HG02938 (cell line): ENCODE results near the gene GABRA4.

Experiments used
- ATAC-seq: cut with Tn5 transposase; IDR thresholded peaks from one replicate; pipeline ENCODE4 v1.9.1; 2021; ENCODE audit warnings: mild to moderate bottlenecking, moderate library complexity; ENCODE audit not compliant: unreplicated experiment

GABRA4 gene

GRCh38 chr4:46931981-46932380, 61.4 kb downstream of the GABRA4 start:
- peak; percentile 81 for ATAC-seq

DNA sequence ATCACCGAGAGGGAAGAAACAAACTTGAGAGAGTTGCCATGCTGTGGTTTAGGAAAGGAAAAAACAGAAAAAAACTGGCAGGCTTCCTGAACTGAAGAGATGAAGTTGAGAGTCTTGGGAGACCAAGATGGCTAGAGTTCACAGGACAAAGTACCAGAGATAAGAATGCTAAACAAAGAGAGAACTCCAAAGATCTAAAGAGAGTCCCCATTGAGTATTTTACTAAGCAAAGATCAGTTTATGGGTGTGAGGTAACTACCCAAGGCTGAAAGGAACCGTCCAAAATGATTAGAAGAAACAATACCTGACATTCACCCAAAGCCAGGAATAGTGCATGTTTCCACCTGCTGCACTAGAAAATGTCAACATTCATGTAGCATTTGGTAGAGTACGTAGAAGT, 62.5 kb downstream of the GABRA4 start:
- no peak for ATAC-seq

GRCh38 chr4:46927201-46927600, 66.2 kb downstream of the GABRA4 start:
- ATAC-seq, result no peak

GRCh38 chr4:46924789-46925529, 68.4 kb downstream of the GABRA4 start:
- no peak for ATAC-seq

DNA sequence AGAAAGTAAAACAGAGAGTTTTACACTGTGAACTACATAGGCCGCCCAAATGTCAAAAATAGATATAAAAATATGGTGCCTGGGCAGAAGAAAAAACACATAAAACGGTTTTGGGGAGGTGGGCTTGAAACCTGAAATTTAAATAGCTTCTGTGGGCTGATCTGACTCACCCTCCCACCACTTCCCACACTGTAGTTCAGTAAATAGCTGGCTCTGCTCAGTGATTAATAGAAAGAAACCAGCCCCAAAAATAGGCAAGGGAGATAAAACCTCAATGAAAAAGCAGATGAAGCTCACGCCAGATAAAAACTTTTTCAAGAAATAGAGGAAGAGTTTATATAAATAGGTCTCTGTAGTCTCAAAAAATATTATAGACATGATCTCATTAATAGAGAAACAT, 71.2 kb downstream of the GABRA4 start:
- no peak for ATAC-seq

DNA sequence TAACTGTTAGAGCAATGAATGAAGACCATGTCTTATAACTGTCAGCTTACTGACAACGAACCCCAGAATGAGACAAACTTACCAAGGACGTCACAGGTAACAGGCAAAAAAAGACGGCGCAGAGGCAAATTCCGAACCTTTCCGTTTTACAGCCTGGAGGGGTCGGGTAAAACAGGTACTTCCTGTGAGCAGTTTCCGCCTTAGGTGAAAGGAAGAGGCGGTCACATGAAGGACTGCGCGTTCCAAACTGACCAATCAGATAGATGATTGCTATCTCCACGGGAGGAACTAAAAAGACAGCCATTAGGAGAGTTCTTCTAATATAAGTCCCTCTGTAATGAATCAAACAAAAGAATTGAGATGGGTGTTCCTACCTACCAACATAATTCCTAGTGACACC, 84.3 kb downstream of the GABRA4 start, which contains the start of gene COX7B2:
Gene COX7B2, minus strand, starts transcription at position 168 of the 400 bp plus-strand sequence. CDS start 174,053 bp downstream, outside the sequence.
- no peak for ATAC-seq

DNA sequence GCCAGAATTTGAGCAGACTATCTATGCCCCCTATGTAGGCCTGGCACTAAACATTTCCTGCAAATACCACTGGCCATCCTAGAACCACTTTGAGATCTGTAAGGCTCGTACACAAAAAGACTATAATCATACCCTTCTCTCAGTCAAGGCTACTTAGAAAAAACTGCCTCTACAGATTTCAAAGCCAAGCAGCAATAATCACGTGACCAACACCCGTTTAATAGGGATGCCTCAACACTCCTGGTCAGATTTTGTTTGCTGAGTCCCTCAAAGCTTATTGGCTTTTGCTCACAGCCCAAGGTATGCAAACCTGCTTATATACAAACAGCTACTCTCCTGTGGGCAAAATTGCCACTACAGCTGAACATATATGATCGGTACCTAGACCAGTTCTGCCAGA, 85.2 kb downstream of the GABRA4 start:
- ATAC-seq, result no peak

DNA sequence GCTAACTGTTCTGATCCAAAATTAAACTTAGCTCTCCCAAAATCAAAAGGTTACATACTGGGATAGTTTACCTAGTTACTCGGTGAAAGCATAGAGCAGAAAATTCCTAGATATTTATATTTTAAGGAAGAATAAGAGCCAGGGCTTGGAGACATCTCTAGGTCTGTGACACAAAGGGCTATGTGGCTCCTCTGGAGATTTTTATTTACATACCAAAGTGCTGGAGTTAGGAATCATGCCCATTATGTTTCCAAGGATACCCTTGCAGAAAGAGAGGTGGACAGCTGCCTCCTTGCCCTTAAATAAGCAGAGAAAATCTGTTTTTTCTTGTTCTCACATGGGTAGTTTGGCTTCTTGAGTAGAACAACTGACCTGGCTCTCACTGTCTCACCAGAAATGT, 93.3 kb downstream of the GABRA4 start:
- ATAC-seq, result no peak

DNA sequence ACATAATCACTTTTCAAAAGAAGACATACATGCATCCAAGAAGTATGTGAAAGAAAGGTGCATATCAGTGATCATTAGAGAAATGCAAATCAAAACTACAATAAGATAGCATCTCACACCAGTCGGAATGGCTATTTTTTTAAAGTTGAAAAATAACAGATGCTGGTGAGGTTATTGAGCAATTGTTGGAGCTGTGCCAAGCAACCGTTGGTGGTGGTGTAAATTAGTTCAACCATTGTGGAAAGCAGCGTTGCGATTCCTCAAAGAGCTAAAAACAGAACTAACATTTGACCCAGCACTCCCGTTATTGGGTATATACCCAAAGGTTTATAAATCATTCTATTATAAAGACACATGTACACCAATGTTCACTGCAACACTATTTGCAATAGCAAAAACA, 98.6 kb downstream of the GABRA4 start:
- ATAC-seq, result no peak

DNA sequence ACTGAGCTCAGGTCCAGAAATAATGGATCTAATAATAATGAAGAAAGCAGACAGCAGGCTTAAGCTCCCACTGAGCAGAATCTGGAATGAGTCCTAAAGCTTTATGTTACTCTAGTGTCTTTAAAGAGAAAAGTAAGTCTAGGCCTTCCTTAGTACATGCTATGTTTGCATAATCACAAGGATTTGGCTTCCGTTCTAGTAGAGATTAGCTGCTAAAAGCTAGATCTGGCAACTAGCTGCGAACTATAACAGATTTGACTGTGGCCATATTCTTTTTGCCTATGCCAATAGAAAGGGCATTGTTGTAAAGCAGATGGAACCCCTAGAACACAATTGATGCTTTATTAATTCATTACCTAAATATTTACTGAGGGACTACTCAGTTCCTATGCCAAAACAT, 103.3 kb downstream of the GABRA4 start:
- ATAC-seq, result no peak

DNA sequence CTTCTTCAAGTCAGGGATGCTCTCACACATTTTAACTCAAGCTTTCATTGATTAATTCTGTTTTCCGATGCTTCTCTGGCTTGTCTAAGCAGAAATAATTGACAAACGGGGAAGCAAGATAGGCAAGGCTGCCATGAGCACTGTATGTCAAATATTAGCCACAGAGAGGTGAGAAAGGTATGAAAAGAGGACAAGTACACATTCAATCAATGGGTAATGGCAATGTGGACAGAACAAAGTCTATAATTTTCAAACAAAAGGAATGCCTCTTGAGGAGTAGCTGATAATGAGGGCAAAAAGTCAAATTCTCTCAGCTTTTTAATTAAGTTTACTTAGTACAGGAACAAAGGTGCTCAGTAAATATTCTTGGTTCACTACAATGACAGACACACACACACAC, 104.0 kb downstream of the GABRA4 start:
- no peak for ATAC-seq

DNA sequence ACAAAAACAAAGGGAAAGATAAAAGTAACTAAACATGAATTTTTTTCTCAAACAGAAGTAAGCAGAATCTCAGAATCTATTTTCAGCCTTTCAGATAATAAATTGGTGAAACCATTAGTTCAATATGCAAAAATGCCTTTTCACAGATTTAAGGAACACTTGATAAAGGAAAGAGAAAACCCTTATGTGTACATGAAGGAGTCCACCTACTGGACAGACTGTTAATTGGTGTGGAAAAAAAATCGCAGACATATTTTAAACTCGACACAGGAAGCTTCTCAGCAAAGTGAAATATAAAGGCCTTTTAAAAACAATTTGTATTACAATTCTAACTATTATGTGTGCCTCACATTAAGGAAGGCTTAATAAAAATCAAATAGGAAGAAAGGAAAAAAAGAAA, 106.7 kb downstream of the GABRA4 start:
- no peak for ATAC-seq

- no peak for ATAC-seq
Observed at GRCh38 chr4:46878641-46879040, 114.7 kb downstream of the GABRA4 start.

DNA sequence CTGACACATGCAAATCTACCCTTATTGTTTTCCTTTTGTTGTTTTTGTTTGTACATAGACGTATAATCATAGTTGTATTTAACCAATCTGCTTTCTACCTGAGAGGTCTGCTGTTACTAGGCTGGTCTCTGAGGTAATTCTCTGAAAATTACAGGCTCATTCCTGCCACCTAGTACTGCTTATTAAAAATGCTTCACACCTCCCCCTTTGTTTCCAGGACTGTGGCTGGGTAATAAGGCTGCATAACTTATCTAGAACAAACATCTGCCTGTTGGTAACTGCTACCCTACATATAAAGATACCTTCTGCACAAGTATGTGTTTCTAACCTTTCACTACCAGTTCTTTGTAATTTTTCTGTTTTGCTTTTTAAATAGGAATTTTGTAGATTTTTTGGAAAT, 118.6 kb downstream of the GABRA4 start:
- no peak for ATAC-seq

- ATAC-seq, result no peak
Observed at GRCh38 chr4:46870411-46870810, 123.0 kb downstream of the GABRA4 start.
